Cardiac fibroblast (primary cell): ENCODE measurements around the gene FBP2.

Experiments
- DNase-seq, 2 donors: peaks; one replicate each; pipeline versions ENCODE4 v3.0.0 to v3.0.0-alpha.2; 2010; ENCODE audit warnings: low read depth in 2 of 2
- H3K4me3 ChIP-seq, 2 donors: replicated peaks in 1 of 2; 1 replicate in 1 of 2; 2 replicates in 1 of 2; pipeline ENCODE4 v1.5.1; 2011; ENCODE audit warnings: low read depth in 2 of 2, low read length in 2 of 2, mild to moderate bottlenecking in 2 of 2, moderate library complexity in 1 of 2
- TF ChIP-seq, protein P1 (sequence below): IDR thresholded peaks from one replicate; pipeline ENCODE4 v1.5.1; 2011; ENCODE audit warnings: low read depth, mild to moderate bottlenecking, low read length, inconsistent platforms

FBP2 gene

GRCh38 chr9:94632737-94633136 lies 39.1 kb upstream of the FBP2 start:
- no peak for DNase-seq
- TF ChIP-seq, protein P1, sequence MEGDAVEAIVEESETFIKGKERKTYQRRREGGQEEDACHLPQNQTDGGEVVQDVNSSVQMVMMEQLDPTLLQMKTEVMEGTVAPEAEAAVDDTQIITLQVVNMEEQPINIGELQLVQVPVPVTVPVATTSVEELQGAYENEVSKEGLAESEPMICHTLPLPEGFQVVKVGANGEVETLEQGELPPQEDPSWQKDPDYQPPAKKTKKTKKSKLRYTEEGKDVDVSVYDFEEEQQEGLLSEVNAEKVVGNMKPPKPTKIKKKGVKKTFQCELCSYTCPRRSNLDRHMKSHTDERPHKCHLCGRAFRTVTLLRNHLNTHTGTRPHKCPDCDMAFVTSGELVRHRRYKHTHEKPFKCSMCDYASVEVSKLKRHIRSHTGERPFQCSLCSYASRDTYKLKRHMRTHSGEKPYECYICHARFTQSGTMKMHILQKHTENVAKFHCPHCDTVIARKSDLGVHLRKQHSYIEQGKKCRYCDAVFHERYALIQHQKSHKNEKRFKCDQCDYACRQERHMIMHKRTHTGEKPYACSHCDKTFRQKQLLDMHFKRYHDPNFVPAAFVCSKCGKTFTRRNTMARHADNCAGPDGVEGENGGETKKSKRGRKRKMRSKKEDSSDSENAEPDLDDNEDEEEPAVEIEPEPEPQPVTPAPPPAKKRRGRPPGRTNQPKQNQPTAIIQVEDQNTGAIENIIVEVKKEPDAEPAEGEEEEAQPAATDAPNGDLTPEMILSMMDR, result no peak
- no peak overlapping the region for H3K4me3 ChIP-seq

DNA sequence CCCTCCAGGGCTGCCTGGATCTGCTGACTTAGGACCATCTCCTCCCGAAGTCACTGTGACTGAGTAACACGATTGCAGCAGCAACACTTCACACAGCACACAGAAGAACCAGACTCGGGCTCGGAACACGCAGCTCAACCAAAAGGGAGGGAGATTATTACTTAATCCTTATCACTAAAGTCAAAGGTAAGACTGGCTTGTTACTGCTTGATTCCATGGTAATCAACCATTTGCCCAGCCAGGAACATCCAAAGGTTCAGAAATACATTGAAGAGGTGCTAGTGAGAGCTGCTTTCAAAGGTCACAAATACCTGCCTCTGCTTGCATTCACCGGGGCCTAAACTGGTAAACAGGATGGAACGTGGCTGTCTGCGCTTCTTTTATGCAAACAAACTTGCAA lies 38.0 kb upstream of the FBP2 start:
- TF ChIP-seq, protein P1, result no peak
- no peak for DNase-seq
- H3K4me3 ChIP-seq, result no peak overlapping the region

DNA sequence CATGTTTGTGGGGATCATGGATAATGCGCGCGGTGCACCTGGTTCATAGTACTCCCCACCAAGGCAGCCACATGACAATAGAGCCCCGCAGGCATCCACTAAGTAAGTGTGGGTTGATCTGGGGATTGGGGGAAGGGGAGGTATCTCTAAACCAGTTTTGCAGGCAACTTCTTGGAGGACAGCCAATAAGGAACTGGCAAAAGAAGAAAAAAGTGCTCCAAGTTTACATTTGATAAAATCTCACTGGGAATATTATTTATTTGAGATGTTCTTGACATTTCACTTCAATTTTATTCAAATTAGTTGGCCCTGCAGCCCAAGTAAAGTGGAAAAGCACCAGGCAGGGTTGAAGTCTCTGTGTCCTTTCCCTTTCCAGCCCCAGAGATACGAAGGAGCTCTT lies 37.2 kb upstream of the FBP2 start:
- H3K4me3 ChIP-seq, result no peak overlapping the region
- DNase-seq, result no peak
- TF ChIP-seq, protein P1, result no peak

DNA sequence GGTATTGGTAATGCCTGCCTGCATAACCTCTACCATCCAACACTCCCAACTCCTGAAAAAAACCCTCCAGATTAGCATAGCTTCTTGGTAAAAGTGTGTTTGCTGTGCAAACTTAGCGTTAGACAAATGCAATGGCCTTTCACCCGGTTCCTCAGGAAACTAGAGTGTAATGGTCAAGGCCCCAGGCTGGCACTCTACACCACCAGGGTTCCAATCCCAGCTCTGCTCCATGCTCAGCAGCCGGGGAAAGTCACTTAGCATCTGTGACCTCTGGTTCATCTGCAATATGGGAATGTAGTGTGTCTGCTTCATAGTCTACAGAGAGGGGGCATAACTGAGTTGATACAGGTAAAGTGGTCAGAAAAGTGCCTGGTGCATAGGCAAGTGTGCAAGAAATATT lies 36.7 kb upstream of the FBP2 start:
- DNase-seq, result no peak
- TF ChIP-seq, protein P1, result no peak
- no peak overlapping the region for H3K4me3 ChIP-seq

DNA sequence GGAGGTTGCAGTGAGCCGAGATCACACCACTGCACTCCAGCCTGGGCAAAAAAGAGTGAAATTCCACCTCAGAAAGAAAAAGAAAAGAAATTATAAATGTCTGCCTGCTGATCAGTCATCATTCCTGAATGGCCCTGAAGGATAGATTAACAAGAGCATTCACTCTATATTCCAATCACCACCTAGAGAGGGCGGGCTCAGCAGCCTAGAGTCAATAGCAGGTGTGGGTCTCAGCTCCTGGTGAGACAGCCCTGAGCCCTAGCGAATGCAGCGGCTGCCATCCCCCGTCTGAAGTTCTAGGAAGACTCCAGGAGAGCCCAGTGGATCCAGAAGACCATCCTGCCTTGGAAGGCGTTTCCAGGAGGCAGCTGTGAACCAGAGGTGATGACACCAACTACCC lies 33.7 kb upstream of the FBP2 start:
- H3K4me3 ChIP-seq, result no peak overlapping the region
- TF ChIP-seq, protein P1, result no peak
- DNase-seq, result no peak

GRCh38 chr9:94625835-94626234 lies 32.2 kb upstream of the FBP2 start:
- TF ChIP-seq, protein P1, result no peak
- DNase-seq, result no peak
- H3K4me3 ChIP-seq, result no peak overlapping the region

- TF ChIP-seq, protein P1, result no peak
- no peak for DNase-seq
- no peak overlapping the region for H3K4me3 ChIP-seq
These were observed 31.0 kb upstream of the FBP2 start for GRCh38 chr9:94624629-94625028.
